ENCODE results near the gene IQCK.

- TF ChIP-seq ZFP36 (IDR thresholded peaks at IDR 0.05; ENCODE audit: borderline replicate concordance, partially characterized antibody) (no peak), RARB (CRISPR knock-in tag; IDR thresholded peaks at IDR 0.05) (peak; percentile 95), E2F6 (IDR thresholded peaks at IDR 0.05; ENCODE audit: borderline replicate concordance, low read depth) (no peak), CTCF (IDR thresholded peaks at IDR 0.05) (no peak), JUNB (IDR thresholded peaks at IDR 0.05) (peak; percentile 87), ZSCAN20 (CRISPR knock-in tag; IDR thresholded peaks at IDR 0.05) (no peak), RAD21 (conservative IDR thresholded peaks at IDR 0.05 in 1 of 2, IDR thresholded peaks at IDR 0.05 in 1 of 2) (peak in 1 of 2 experiments; percentile 36; a peak in 2 of 5 replicates), PBX3 (IDR thresholded peaks at IDR 0.05) (peak; percentile 56; the same call in 1 of the 2 replicates), USF2 (IDR thresholded peaks at IDR 0.05) (no peak), CBX2 (IDR thresholded peaks at IDR 0.05; ENCODE audit: borderline replicate concordance, low read depth) (no peak), POLR2A (IDR thresholded peaks at IDR 0.05; ENCODE audit: low read length) (no peak)
Observed at GRCh38 chr16:19810817-19811731, 93.0 kb downstream of the IQCK start.

All from A549 (cell line).